Measurements from ENCODE around the gene ANKRD13B. TPM values are rescaled to one million over a fixed set of nuclear protein-coding genes. Genes with fewer than 3 reads are reported as not detected.

ANKRD13B gene
- total and polyA plus RNA-seq, 2 of the 13 experiments (the other 11 are each of a cell fraction or from before 2014, with no cell fraction given), result 1.7 to 1.8 TPM

DNA sequence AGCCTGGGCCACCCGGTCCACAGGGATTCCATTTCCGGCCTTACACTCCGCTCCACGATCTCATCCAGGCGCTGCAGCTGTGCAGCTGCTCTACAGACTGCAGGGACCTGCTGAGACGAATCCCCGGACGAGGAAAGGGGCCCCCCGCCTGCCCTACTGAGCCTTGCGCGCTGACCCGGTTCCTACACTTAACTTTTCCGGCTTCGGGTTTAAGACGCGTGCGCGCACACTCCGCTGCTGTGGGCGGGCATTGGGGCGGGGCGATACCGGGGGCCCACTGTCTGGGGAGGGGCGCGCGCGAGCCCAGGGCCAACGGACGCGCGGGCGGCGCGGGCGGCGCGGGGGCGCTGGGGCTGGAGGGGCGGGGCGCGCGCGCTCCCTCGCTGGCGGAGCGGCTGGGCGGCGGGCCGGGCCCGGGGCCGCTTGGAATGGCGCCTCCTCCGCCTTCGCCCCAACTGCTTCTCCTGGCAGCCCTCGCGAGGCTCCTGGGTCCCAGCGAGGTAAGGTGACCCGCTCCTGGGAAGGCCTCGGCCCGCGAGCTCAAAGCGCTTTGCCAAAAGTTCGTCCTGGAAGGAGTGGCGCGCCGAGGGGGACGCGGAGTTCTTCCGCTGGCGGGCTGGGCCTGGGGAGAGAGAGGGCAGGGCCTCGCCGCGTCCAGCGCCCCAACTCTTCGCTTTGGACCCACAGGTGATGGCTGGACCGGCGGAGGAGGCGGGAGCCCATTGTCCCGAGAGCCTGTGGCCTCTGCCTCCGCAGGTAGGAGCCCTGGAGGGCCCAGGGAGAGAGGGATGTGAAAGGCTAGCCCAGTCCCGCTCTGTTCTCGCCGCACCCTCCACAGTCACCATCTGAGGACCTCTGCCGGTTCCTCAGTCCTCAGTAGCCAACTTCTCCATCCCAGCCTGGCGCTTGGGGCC lies 24.3 kb upstream of the ANKRD13B start, which contains the start of gene TP53I13 (continued):
- TF ChIP-seq, protein P1, sequence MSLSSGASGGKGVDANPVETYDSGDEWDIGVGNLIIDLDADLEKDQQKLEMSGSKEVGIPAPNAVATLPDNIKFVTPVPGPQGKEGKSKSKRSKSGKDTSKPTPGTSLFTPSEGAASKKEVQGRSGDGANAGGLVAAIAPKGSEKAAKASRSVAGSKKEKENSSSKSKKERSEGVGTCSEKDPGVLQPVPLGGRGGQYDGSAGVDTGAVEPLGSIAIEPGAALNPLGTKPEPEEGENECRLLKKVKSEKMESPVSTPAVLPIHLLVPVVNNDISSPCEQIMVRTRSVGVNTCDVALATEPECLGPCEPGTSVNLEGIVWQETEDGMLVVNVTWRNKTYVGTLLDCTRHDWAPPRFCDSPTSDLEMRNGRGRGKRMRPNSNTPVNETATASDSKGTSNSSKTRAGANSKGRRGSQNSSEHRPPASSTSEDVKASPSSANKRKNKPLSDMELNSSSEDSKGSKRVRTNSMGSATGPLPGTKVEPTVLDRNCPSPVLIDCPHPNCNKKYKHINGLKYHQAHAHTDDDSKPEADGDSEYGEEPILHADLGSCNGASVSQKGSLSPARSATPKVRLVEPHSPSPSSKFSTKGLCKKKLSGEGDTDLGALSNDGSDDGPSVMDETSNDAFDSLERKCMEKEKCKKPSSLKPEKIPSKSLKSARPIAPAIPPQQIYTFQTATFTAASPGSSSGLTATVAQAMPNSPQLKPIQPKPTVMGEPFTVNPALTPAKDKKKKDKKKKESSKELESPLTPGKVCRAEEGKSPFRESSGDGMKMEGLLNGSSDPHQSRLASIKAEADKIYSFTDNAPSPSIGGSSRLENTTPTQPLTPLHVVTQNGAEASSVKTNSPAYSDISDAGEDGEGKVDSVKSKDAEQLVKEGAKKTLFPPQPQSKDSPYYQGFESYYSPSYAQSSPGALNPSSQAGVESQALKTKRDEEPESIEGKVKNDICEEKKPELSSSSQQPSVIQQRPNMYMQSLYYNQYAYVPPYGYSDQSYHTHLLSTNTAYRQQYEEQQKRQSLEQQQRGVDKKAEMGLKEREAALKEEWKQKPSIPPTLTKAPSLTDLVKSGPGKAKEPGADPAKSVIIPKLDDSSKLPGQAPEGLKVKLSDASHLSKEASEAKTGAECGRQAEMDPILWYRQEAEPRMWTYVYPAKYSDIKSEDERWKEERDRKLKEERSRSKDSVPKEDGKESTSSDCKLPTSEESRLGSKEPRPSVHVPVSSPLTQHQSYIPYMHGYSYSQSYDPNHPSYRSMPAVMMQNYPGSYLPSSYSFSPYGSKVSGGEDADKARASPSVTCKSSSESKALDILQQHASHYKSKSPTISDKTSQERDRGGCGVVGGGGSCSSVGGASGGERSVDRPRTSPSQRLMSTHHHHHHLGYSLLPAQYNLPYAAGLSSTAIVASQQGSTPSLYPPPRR (CRISPR knock-in tag; IDR thresholded peaks at IDR 0.05; ENCODE audit: borderline replicate concordance), result no peak
- no peak for TF ChIP-seq ZNF607 (CRISPR knock-in tag; IDR thresholded peaks at IDR 0.05; ENCODE audit: borderline replicate concordance)
- TF ChIP-seq ZNF329 (CRISPR knock-in tag; IDR thresholded peaks at IDR 0.05; ENCODE audit: low read depth), result no peak
- TF ChIP-seq, protein P2, sequence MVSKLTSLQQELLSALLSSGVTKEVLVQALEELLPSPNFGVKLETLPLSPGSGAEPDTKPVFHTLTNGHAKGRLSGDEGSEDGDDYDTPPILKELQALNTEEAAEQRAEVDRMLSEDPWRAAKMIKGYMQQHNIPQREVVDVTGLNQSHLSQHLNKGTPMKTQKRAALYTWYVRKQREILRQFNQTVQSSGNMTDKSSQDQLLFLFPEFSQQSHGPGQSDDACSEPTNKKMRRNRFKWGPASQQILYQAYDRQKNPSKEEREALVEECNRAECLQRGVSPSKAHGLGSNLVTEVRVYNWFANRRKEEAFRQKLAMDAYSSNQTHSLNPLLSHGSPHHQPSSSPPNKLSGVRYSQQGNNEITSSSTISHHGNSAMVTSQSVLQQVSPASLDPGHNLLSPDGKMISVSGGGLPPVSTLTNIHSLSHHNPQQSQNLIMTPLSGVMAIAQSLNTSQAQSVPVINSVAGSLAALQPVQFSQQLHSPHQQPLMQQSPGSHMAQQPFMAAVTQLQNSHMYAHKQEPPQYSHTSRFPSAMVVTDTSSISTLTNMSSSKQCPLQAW (CRISPR knock-in tag; IDR thresholded peaks at IDR 0.05), result peak; percentile 76; the same call in 1 of the 2 replicates
- no peak for TF ChIP-seq ZNF205 (CRISPR knock-in tag; IDR thresholded peaks at IDR 0.05)
- TF ChIP-seq TRIM24 (CRISPR knock-in tag; IDR thresholded peaks at IDR 0.05), result no peak
- TF ChIP-seq RFX1 (IDR thresholded peaks at IDR 0.05), result no peak
- TF ChIP-seq, protein P3, sequence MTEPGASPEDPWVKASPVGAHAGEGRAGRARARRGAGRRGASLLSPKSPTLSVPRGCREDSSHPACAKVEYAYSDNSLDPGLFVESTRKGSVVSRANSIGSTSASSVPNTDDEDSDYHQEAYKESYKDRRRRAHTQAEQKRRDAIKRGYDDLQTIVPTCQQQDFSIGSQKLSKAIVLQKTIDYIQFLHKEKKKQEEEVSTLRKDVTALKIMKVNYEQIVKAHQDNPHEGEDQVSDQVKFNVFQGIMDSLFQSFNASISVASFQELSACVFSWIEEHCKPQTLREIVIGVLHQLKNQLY (CRISPR knock-in tag; IDR thresholded peaks at IDR 0.05), result no peak
- TF ChIP-seq SCMH1 (CRISPR knock-in tag; IDR thresholded peaks at IDR 0.05; ENCODE audit: borderline replicate concordance), result no peak
- TF ChIP-seq SOX13 (IDR thresholded peaks at IDR 0.05), result no peak
- no peak for TF ChIP-seq SOX13 (CRISPR knock-in tag; conservative IDR thresholded peaks at IDR 0.05 in 1 of 2, IDR thresholded peaks at IDR 0.05 in 1 of 2)
- TF ChIP-seq HMG20B (CRISPR knock-in tag; conservative IDR thresholded peaks at IDR 0.05), result no peak
- TF ChIP-seq HOXA9 (CRISPR knock-in tag; IDR thresholded peaks at IDR 0.05; ENCODE audit: borderline replicate concordance), result no peak
- no peak for TF ChIP-seq NBN (conservative IDR thresholded peaks at IDR 0.05)
- TF ChIP-seq ZNF33A (CRISPR knock-in tag; IDR thresholded peaks at IDR 0.05; ENCODE audit: borderline replicate concordance), result no peak
- no peak; the same call in 1 of the 2 replicates for TF ChIP-seq NFE2L1 (CRISPR knock-in tag; IDR thresholded peaks at IDR 0.05; ENCODE audit: borderline replicate concordance)

Data from HepG2 (cell line).